ENCODE results near the gene STXBP5L.
"Not testable (repeated sequence)": the region's sequence is repeated elsewhere in the genome, so short reads cannot be mapped to it uniquely, and the experiment has no call there.

STXBP5L gene

GRCh38 chr3:121232309-121233225 is 324.6 kb downstream of the STXBP5L start:
- no peak for DNase-seq

- DNase-seq = no peak
These were observed 335.2 kb downstream of the STXBP5L start for GRCh38 chr3:121243208-121243607.

GRCh38 chr3:121252676-121253075 is 344.7 kb downstream of the STXBP5L start:
- no peak for DNase-seq

DNA sequence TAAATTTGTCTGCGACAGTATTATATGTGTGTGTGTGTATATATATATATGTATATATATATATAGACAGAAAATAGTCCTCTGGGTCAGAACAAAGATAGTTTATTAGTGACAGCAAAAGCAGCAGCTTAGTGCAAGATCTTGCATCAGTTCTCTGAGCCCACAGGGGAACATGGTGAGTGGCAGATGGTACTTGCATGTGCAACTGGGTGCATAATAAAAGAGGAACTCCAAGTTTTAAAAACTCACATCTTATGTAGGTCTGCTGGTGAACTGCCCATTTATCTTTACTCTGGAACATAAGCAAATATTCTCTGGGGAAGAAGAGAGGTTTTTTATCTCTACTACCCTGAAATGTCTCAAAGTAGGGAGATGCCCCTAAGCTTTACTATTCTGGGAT is 361.4 kb downstream of the STXBP5L start:
- DNase-seq = no peak

- no peak for DNase-seq
These were observed 366.4 kb downstream of the STXBP5L start for GRCh38 chr3:121274411-121274810.

- DNase-seq = no peak
These were observed 387.4 kb downstream of the STXBP5L start for GRCh38 chr3:121295452-121295851.

- no peak for DNase-seq
These were observed 388.0 kb downstream of the STXBP5L start for GRCh38 chr3:121295979-121296378.

DNA sequence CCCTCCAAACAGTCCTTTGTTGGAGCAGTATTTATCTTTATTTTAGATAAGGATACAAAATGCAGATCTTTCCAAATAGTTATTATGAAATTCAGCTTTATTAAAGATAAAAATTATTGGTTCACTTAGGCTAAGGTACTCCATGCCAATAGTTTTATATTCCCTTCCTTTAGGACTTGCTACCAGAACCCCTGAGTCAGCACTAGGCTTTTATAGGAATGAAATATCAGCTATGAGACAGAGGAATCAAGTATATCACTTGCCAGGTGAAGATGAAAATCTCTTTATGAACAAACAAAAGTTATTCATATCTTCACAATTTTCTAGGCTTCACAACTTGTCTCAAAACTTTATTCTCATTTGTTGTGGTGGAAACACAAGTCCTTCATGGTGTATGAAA is 416.3 kb downstream of the STXBP5L start:
- DNase-seq = no peak

GRCh38 chr3:121330118-121330517 is 422.1 kb downstream of the STXBP5L start:
- DNase-seq = no peak

DNA sequence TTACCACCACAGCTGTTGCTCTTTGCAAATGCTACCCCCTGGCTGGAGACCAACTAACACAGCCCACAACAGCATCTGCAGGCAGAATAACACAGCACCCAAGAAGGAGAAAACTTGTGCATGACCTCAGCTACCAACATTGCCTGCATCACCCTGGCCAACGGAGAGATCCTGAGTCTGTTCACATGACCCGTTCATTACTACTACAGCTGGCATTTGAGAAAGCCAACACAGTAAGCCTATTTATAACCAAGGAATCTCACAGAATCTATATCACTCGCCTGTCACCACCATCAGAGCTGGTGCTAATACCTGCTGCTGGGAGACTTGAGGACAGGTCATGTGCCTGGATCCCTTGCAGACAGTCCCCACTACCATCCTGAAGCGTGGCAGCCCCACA is 422.6 kb downstream of the STXBP5L start:
- DNase-seq = no peak

DNA sequence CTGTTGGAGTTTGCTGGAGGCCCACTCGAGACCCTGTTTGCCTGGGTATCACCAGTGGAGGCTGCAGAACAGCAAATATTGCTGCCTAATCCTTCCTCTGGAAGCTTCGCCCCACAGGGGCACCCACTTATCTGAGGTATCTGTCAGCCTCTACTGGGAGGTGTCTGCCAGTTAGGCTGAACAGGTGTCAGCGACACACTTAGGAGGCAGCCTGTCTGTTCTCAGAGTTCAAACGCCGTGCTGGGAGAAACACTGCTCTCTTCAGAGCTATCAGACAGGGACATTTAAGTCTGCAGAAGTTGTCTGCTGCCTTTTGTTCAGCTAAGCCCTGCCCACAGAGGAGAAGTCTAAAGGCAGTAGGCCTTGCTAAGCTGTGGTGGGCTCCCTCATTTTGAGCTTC is 448.0 kb downstream of the STXBP5L start:
- DNase-seq = not testable (repeated sequence)

DNA sequence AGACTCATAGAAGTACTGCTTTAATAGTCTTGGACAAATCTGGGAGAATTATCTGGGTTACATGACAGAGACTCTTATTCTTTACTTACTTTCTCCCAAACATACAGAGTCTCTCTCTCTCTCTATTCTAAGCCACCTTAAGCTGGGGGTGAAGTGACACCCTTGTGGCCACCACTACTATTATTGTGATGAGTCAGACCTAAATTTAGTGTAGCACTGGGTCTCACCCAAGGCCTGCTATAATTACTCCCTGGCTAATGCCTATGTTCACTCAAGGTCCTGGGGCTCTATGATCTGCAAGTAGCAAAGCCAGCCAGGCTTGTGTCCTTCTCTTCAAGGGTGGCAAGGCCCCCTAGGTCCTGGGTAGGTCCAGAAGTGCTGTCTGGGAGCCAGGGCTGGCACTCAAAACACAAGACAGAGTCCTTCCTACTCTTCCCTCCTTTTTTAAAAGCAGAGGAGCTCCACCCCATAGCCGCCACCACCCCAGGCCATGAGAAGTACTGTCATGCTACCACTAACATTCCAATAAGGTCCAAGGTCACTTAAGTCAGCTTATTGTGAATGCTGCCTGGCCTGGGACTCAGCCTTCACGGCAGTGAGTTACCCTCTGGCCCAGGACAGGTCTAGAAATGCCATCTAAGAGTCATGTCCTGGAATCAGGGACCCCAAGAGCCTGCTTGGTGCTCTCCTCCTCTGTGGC is 454.2 kb downstream of the STXBP5L start:
- DNase-seq = no peak

DNA sequence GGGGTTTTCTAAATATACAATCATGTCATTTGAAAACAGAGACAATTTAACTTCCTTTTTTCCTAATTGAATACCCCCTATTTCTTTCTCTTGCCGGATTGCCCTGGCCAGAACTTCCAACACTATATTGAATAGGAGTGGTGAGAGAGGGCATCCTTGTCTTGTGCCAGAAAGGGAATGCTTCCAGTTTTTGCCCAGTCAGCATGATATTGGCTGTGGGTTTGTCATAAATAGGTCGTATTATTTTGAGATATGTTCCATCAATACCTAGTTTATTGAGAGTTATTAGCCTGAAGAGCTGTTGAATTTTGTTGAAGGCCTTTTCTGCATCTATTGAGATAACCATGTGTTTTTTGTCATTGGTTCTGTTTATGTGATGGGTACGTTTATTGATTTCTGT is 480.3 kb downstream of the STXBP5L start:
- not testable (repeated sequence) for DNase-seq

DNA sequence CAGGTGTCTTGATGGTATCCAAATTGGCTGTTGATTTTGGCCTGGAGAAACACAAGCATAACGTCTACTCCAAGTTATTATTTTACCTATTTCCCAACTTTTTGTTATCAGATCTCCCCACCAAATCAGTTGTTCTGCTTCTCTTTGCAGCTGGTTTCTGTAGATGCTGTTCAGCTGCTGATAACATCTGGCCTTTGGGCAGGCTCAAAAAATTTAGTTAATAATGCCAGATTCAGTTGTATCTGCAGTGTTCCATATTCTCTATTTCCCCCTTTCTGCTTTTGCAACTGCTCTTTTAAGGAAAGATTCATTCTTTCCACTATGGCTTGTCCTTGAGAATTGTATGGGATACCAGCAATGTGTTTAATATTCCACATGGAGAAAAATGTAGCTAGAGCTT is 488.0 kb downstream of the STXBP5L start:
- not testable (repeated sequence) for DNase-seq

DNA sequence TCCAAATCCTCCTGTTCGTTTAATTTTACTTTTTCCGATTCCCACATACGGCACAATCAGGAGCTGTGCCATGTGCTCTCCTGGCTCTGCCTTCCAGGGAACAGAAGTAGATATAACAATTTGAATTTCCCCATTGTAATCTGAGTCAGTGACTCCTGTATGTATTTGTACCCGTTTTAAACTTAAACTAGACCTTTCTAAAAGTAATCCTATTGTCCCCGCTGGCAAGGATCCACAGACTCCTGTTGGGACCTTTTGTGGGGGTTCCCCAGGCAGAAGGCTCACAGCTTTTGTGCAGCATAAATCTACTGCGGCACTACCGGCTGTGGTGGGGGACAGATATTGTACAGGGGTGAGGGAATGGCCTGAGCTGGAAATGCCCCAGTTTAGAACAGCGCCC is 490.0 kb downstream of the STXBP5L start:
- DNase-seq = not testable (repeated sequence)

DNA sequence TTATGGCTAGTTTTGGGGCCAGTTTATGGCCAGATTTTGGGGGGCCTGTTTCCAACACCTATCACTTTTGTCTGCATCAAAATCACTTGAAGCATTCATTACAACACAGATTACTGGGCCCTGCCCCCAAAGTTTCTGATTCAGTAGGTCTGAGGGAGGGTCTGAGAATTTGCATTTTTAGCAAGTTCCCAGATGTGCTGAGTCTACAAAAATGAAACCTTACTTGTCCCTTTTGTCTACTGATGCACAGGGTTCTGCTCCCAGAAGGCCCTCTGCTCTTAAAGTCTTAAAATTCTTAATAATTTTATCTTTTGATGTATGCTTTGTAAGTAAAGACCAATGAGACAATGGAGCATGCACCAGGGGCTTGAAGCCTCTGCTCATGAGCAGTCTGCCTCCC is 491.8 kb downstream of the STXBP5L start:
- DNase-seq = no peak

GRCh38 chr3:121405631-121406030 is 497.6 kb downstream of the STXBP5L start:
- no peak for DNase-seq

DNA sequence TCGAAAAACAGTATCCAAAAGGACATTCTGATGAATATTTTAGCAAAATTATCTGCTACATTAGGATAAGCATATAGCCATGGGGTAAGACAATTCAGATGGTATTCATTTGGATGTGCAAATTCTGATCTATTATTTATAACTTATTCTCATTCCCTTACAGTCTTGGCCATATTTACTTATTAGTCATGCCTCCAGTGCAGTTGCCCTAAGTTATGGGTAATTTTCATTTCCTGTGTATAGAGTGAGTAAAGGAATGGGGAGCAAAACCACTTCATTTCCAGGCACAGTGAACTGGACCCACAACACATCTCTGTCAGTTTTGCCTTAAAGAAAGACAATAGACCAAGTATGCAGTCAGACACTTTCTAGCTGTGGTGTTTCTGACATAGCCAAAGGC is 503.5 kb downstream of the STXBP5L start:
- no peak for DNase-seq

DNA sequence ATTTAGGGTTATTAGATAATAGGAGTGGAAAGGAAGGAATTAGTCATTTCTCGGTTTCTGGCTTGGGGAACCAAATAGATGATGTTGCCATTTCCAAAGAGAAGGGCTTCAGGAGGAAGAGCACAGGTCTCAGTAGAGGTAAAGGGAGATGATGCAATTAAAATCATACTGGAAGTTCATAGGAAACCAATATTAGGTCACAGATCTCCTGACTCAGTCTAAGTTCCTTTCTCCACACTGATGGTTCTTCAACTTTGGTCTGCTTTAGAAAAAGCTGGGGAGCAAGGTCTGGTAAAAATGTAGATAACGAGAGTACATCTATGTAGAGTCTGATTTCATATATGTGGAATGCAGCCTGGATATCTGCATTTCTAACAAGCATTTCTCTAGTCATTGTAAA is 506.9 kb downstream of the STXBP5L start:
- DNase-seq = no peak

- no peak for DNase-seq
These were observed 510.2 kb downstream of the STXBP5L start for GRCh38 chr3:121418182-121418581.

GRCh38 chr3:121424549-121424948 is 516.5 kb downstream of the STXBP5L start:
- DNase-seq = no peak

DNA sequence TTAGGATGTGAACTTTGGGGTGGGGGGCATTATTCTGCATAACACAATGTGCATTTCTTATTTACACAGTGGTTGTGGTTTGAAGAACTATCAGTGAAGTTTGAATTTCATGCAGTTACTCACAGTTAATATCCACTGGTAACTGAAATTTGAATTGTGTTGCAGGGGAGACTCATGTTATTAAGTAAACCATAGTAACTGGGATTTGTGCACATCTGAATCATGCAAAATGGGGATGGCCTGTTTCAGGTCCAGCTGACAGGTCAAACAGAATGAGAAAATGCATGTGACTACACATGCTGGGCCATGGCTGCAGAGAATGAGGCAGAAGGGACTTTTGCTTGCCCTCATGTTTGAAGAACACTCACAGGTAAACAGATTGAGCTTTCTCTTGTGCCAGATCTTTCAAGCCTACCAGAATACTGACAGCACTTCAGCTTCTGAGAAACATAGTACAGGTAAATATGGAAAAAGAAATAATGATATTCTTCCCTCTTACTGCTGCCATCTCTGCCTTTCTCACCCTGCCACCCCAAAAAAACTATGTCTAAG is 522.7 kb downstream of the STXBP5L start:
- DNase-seq = no peak

DNA sequence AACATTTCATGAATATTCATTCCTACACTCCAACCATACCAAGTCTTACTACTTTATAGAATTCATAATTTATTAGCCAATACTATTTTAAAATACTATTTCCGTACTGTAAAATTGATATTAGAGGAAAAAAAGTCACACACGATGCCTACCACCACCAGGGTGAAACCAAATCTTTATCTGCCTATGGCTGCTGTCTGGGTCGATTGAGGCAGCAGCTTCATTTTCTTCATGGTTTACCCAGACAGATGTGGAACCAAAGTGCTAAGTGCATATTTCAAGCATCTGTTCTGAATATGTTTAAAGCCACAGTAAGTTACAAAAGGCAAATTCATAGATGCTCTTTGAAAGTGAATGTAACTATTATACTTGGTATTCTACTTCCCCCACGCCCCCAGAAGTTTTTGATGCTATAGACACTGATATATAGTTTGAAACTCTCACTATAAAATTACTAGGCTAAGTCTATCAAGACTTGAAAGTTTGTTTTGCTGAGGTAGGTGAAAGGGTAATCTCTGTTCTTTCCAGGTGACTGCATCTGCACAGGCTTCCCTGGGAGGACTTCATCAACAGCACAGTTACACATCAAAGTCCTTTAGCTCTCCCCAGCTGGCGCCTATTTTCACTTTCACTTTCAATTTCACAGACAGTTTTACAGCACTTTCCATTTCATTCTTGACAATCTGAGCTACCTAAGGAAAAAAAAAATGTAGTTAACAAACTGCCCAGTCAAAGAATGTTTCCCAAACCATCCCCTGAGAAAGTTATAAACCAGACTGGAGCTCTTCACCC is 523.9 kb downstream of the STXBP5L start:
- DNase-seq = peak in 1 of 2 experiments; percentile 58
